Mucosa of descending colon (tissue), 3 donors: ENCODE measurements around the gene DOK7. TPM values are rescaled to one million over a fixed set of nuclear protein-coding genes. Genes with fewer than 3 reads are reported as not detected.

Source experiments
- ATAC-seq: fragments of 200-7000 bp; cut with Tn5 transposase; one replicate; pipeline ENCODE4 v1.9.1; 2020; ENCODE audit warnings: mild to moderate bottlenecking, moderate library complexity
- DNase-seq, 3 donors: peaks; one replicate each; pipeline ENCODE4 v3.0.0-alpha.2; 2020
- H3K36me3 ChIP-seq: fragments of 200-600 bp; one replicate; pipeline ENCODE4 v1.8.0; 2021; ENCODE audit warnings: low read depth, mild to moderate bottlenecking
- H3K4me1 ChIP-seq: fragments of 200-600 bp; one replicate; pipeline ENCODE4 v1.8.0; 2021; ENCODE audit warnings: low read depth, mild to moderate bottlenecking
- H3K4me3 ChIP-seq: fragments of 200-600 bp; one replicate; pipeline ENCODE4 v1.8.0; 2021; ENCODE audit warnings: mild to moderate bottlenecking
- H3K9me3 ChIP-seq: fragments of 200-600 bp; one replicate; pipeline ENCODE4 v1.8.0; 2021; ENCODE audit warnings: mild to moderate bottlenecking
- CTCF ChIP-seq: fragments of 200-600 bp; IDR thresholded peaks from one replicate; pipeline ENCODE4 v1.8.0; 2022; ENCODE audit warnings: antibody characterized with exemption, mild to moderate bottlenecking
- intact Hi-C, 2 donors: fragments of 100-400 bp; cut with DNase I in 1 of 2; cut with micrococcal nuclease in 1 of 2; formaldehyde crosslinking; loops; one replicate each; pipeline versions ENCODE4 v1.11.0 to v1.11.1; 2022; cut with DNase I, micrococcal nuclease
- total RNA-seq, 3 donors: library from RNA; stranded (reverse); fragmentation: NEBNext Ultra II Directional in 2 of 3; extraction: Animal tissue kit (Norgen Biotek cat#: 25700) in 2 of 3; gene quantifications; one replicate each; pipeline versions ENCODE4 v1.2.1 to v1.2.4, GENCODE V29; 2021 to 2023
- donor health status: DM: no; HTN: no; CAD: no; lungs with moderate emphysema.
- donor health status: DM: no; HTN: no; CAD: no.
- donor health status: DM: no; HTN: yes; CAD: no.

Gene DOK7
- total RNA-seq, 3 donors from 2014 or later: 0.28 to 0.61 (median 0.39) TPM

GRCh38 chr4:3444351-3445110 lies 18.6 kb upstream of the DOK7 start:
- no peaks in the 10 kb centered on the region for H3K36me3 ChIP-seq
- ATAC-seq (no peak), DNase-seq (peak in 2 of 3 donors; percentile 25 to 47)
- H3K9me3 ChIP-seq: no peaks in the 10 kb centered on the region
- no peak overlapping the region for H3K4me3 ChIP-seq
- H3K4me1 ChIP-seq: no peaks in the 10 kb centered on the region
- intact Hi-C loops: loop anchor here in 1 of 2 donors (5.0 kb wide), 1 partner anchor 97 kb away; no protein-coding TSS in a partner anchor
- TF ChIP-seq CTCF: no peak

- no peak for ATAC-seq
- no peak for TF ChIP-seq CTCF
- intact Hi-C loops: no loop called here
Measured at GRCh38 chr4:3445111-3445820, 17.8 kb upstream of the DOK7 start.

GRCh38 chr4:3445829-3446545 lies 17.1 kb upstream of the DOK7 start:
- TF ChIP-seq CTCF: no peak
- ATAC-seq (no peak), DNase-seq (peak in 2 of 3 donors; percentile 26 to 48)
- Histone ChIP-seq H3K9me3 (no peaks in the 10 kb centered on the region), H3K36me3 (no peaks in the 10 kb centered on the region), H3K4me1 (no peaks in the 10 kb centered on the region), H3K4me3 (no peak overlapping the region)
- intact Hi-C loops: no loop called here

More at GRCh38 chr4:3445111-3445820, 17.8 kb upstream of the DOK7 start:
- DNase-seq: peak in 2 of 3 donors; percentile 9 to 37
- H3K36me3 ChIP-seq: no peaks in the 10 kb centered on the region
- H3K9me3 ChIP-seq: no peaks in the 10 kb centered on the region
- H3K4me3 ChIP-seq: no peak overlapping the region
- no peaks in the 10 kb centered on the region for H3K4me1 ChIP-seq

- H3K4me1 ChIP-seq: no peaks in the 10 kb centered on the region
- DNase-seq: peak in 2 of 3 donors; percentile 12 to 38
Measured at GRCh38 chr4:3446631-3447320, 16.3 kb upstream of the DOK7 start.

More at GRCh38 chr4:3446631-3447320, 16.3 kb upstream of the DOK7 start:
- no peak overlapping the region for H3K4me3 ChIP-seq
- intact Hi-C loops: no loop called here
- no peak for ATAC-seq
- no peak for TF ChIP-seq CTCF
- H3K9me3 ChIP-seq: no peaks in the 10 kb centered on the region
- no peaks in the 10 kb centered on the region for H3K36me3 ChIP-seq
